ENCODE measurements around the gene OR51B6. TPM values are rescaled to one million over a fixed set of nuclear protein-coding genes. Genes with fewer than 3 reads are reported as not detected.

OR51B6 gene
- total and polyA plus RNA-seq, 9 donors: not detected

- no peak for DNase-seq
- no peak for TF ChIP-seq POLR2A (IDR thresholded peaks at IDR 0.05)
- TF ChIP-seq EP300 (IDR thresholded peaks at IDR 0.05): no peak
- TF ChIP-seq CTCF (IDR thresholded peaks at IDR 0.05): no peak
- H3K9me3 ChIP-seq: no peaks in the 10 kb centered on the region
- intact Hi-C loops (cut with DNase I): no loop called here
- H3K27me3 ChIP-seq: no peaks in the 10 kb centered on the region
- no peaks in the 10 kb centered on the region for H3K36me3 ChIP-seq
- 70 to 75% (median 74%) methylated on average over 2 of the region's 2 CpGs for WGBS, 3 donors
- H3K4me3 ChIP-seq: no peak overlapping the region
- H3K27ac ChIP-seq: no peak overlapping the region
- no peaks in the 10 kb centered on the region for H3K4me1 ChIP-seq (ENCODE audit: insufficient read depth)
These were observed 38.9 kb downstream of the OR51B6 start for GRCh38 chr11:5390210-5390609.

- intact Hi-C loops (cut with DNase I): no loop called here
- no peak for TF ChIP-seq POLR2A (IDR thresholded peaks at IDR 0.05)
- no peak for TF ChIP-seq CTCF (IDR thresholded peaks at IDR 0.05)
- TF ChIP-seq EP300 (IDR thresholded peaks at IDR 0.05): no peak
These were observed 42.8 kb downstream of the OR51B6 start for GRCh38 chr11:5394091-5394490.

GRCh38 chr11:5398936-5399335, 47.6 kb downstream of the OR51B6 start:
- H3K9me3 ChIP-seq: peaks cover 0 to 3% of the 10 kb centered on the region in 2 donors
- no peak for DNase-seq
- no peaks in the 10 kb centered on the region for H3K36me3 ChIP-seq
- no peak overlapping the region for H3K4me3 ChIP-seq
- no peaks in the 10 kb centered on the region for H3K27me3 ChIP-seq
- H3K4me1 ChIP-seq (ENCODE audit: insufficient read depth): no peaks in the 10 kb centered on the region
- TF ChIP-seq POLR2A (IDR thresholded peaks at IDR 0.05): no peak
- TF ChIP-seq EP300 (IDR thresholded peaks at IDR 0.05): no peak
- no peak for TF ChIP-seq CTCF (IDR thresholded peaks at IDR 0.05)
- no peak overlapping the region for H3K27ac ChIP-seq
- intact Hi-C loops (cut with DNase I): no loop called here

More at GRCh38 chr11:5394091-5394490, 42.8 kb downstream of the OR51B6 start:
- Histone ChIP-seq H3K4me1 (ENCODE audit: insufficient read depth) (no peaks in the 10 kb centered on the region), H3K27ac (no peak overlapping the region), H3K27me3 (no peaks in the 10 kb centered on the region), H3K36me3 (no peaks in the 10 kb centered on the region), H3K9me3 (peaks cover 0 to 3% of the 10 kb centered on the region in 2 donors), H3K4me3 (no peak overlapping the region)
- no peak for DNase-seq

Small RNA genes lying within 50 kb of the gene (small RNA-seq; reads per million reads assigned to genes)
- not detected for gene AC104389.3

Other genes starting within 250 kb of the OR51B6 start
- not detected for gene OR52A5, start 213.2 kb upstream of the OR51B6 start, total RNA-seq
- gene OR52A5, start 213.2 kb upstream of the OR51B6 start, polyA plus RNA-seq: not detected
- gene OR52A1, start 196.8 kb upstream of the OR51B6 start, total RNA-seq: under 1 TPM in 1 of 7 donors, not detected in 6; 0.02 TPM
- gene OR52A1, start 196.8 kb upstream of the OR51B6 start, polyA plus RNA-seq: not detected
- not detected for gene OR51V1, start 150.8 kb upstream of the OR51B6 start, total RNA-seq
- gene OR51V1, start 150.8 kb upstream of the OR51B6 start, polyA plus RNA-seq: not detected
- 100 to 1,000 TPM in 4 of 7 donors, 10 to 100 TPM in 2, 1 to 10 TPM in 1; 9.1 to 393 (median 118) TPM for gene HBB, start 124.4 kb upstream of the OR51B6 start, total RNA-seq
- 100 to 1,000 TPM in 1 of 2 donors, 10 to 100 TPM in 1; 24.7 to 211 TPM for gene HBB, start 124.4 kb upstream of the OR51B6 start, polyA plus RNA-seq
- gene HBD, start 117.0 kb upstream of the OR51B6 start, total RNA-seq: 1 to 10 TPM in 2 of 7 donors, not detected in 5; 2.4 to 3.2 TPM
- not detected for gene HBD, start 117.0 kb upstream of the OR51B6 start, polyA plus RNA-seq
- gene HBG1, start 101.7 kb upstream of the OR51B6 start, total RNA-seq: 1 to 10 TPM in 1 of 7 donors, not detected in 6; 3.7 TPM
- not detected for gene HBG1, start 101.7 kb upstream of the OR51B6 start, polyA plus RNA-seq
- 1 to 10 TPM in 2 of 7 donors, under 1 TPM in 3, not detected in 2; 0.37 to 9.7 (median 0.53) TPM for gene HBG2, start 96.7 kb upstream of the OR51B6 start, total RNA-seq
- under 1 TPM in 1 of 2 donors, not detected in 1; 0.73 TPM for gene HBG2, start 96.7 kb upstream of the OR51B6 start, polyA plus RNA-seq
- gene HBE1, start 81.6 kb upstream of the OR51B6 start, total RNA-seq: 1 to 10 TPM in 1 of 7 donors, under 1 TPM in 2, not detected in 4; 0.61 to 2.2 (median 0.63) TPM
- gene HBE1, start 81.6 kb upstream of the OR51B6 start, polyA plus RNA-seq: under 1 TPM in 1 of 2 donors, not detected in 1; 0.38 TPM
- under 1 TPM in 4 of 7 donors, not detected in 3; 0.25 to 0.63 (median 0.46) TPM for gene OR51B4, start 49.6 kb upstream of the OR51B6 start, total RNA-seq
- not detected for gene OR51B4, start 49.6 kb upstream of the OR51B6 start, polyA plus RNA-seq
- gene OR51B2, start 27.2 kb upstream of the OR51B6 start, total RNA-seq: 1 to 10 TPM in 1 of 7 donors, under 1 TPM in 4, not detected in 2; 0.27 to 1.7 (median 0.38) TPM
- gene OR51B2, start 27.2 kb upstream of the OR51B6 start, polyA plus RNA-seq: not detected
- 1 to 10 TPM in 4 of 7 donors, under 1 TPM in 3; 0.56 to 2.1 (median 1.1) TPM for gene OR51B5, start 8.0 kb upstream of the OR51B6 start, total RNA-seq
- gene OR51B5, start 8.0 kb upstream of the OR51B6 start, polyA plus RNA-seq: under 1 TPM; 0.30 to 0.47 TPM
- under 1 TPM in 1 of 7 donors, not detected in 6; 0.12 TPM for gene OR51M1, start 32.3 kb downstream of the OR51B6 start, total RNA-seq
- gene OR51M1, start 32.3 kb downstream of the OR51B6 start, polyA plus RNA-seq: under 1 TPM in 1 of 2 donors, not detected in 1; 0.08 TPM
- not detected for gene OR51Q1, start 70.6 kb downstream of the OR51B6 start, total RNA-seq
- gene OR51Q1, start 70.6 kb downstream of the OR51B6 start, polyA plus RNA-seq: not detected
- gene OR51I1, start 90.0 kb downstream of the OR51B6 start, total RNA-seq: 1 to 10 TPM in 1 of 7 donors, under 1 TPM in 5, not detected in 1; 0.25 to 1.4 (median 0.66) TPM
- not detected for gene OR51I1, start 90.0 kb downstream of the OR51B6 start, polyA plus RNA-seq
- not detected for gene OR51I2, start 97.8 kb downstream of the OR51B6 start, total RNA-seq
- gene OR51I2, start 97.8 kb downstream of the OR51B6 start, polyA plus RNA-seq: not detected
- not detected for gene OR52D1, start 137.2 kb downstream of the OR51B6 start, total RNA-seq
- gene OR52D1, start 137.2 kb downstream of the OR51B6 start, polyA plus RNA-seq: not detected
- gene UBQLN3, start 158.4 kb downstream of the OR51B6 start, total RNA-seq: 10 to 100 TPM in 1 of 7 donors, 1 to 10 TPM in 3, under 1 TPM in 3; 0.30 to 10.6 (median 1.0) TPM
- not detected for gene UBQLN3, start 158.4 kb downstream of the OR51B6 start, polyA plus RNA-seq
- 1 to 10 TPM in 6 of 7 donors, under 1 TPM in 1; 0.50 to 3.0 (median 1.3) TPM for gene UBQLNL, start 165.2 kb downstream of the OR51B6 start, total RNA-seq
- under 1 TPM; 0.73 to 0.87 TPM for gene UBQLNL, start 165.2 kb downstream of the OR51B6 start, polyA plus RNA-seq
- 1 to 10 TPM in 3 of 7 donors, under 1 TPM in 4; 0.26 to 3.6 (median 0.89) TPM for gene OR52H1, start 197.0 kb downstream of the OR51B6 start, total RNA-seq
- under 1 TPM in 1 of 2 donors, not detected in 1; 0.07 TPM for gene OR52H1, start 197.0 kb downstream of the OR51B6 start, polyA plus RNA-seq
- not detected for gene OR52B6, start 229.4 kb downstream of the OR51B6 start, total RNA-seq
- gene OR52B6, start 229.4 kb downstream of the OR51B6 start, polyA plus RNA-seq: not detected
- 1 to 10 TPM; 2.3 to 6.3 (median 4.2) TPM for gene TRIM6, start 245.1 kb downstream of the OR51B6 start, total RNA-seq
- 1 to 10 TPM; 2.6 to 6.1 TPM for gene TRIM6, start 245.1 kb downstream of the OR51B6 start, polyA plus RNA-seq

Measured in ovary (tissue), 9 donors.